GM12864 (cell line): Measurements from ENCODE around the gene CACNG4.

Experiments used
- DNase-seq: peaks from one replicate; pipeline ENCODE4 v3.0.0-alpha.2; 2011; ENCODE audit warnings: low read depth
- H3K4me3 ChIP-seq: 2 replicates; pipeline ENCODE4 v1.5.1; 2011; ENCODE audit warnings: mild to moderate bottlenecking, low read depth, low read length, control low read depth
- TF ChIP-seq, protein P1 (sequence below): IDR thresholded peaks from 2 replicates; pipeline ENCODE4 v1.5.1; 2011; ENCODE audit warnings: low read depth, mild to moderate bottlenecking, moderate library complexity, low read length, control low read depth, inconsistent platforms; ENCODE audit errors: missing control alignments

The CACNG4 gene

DNA sequence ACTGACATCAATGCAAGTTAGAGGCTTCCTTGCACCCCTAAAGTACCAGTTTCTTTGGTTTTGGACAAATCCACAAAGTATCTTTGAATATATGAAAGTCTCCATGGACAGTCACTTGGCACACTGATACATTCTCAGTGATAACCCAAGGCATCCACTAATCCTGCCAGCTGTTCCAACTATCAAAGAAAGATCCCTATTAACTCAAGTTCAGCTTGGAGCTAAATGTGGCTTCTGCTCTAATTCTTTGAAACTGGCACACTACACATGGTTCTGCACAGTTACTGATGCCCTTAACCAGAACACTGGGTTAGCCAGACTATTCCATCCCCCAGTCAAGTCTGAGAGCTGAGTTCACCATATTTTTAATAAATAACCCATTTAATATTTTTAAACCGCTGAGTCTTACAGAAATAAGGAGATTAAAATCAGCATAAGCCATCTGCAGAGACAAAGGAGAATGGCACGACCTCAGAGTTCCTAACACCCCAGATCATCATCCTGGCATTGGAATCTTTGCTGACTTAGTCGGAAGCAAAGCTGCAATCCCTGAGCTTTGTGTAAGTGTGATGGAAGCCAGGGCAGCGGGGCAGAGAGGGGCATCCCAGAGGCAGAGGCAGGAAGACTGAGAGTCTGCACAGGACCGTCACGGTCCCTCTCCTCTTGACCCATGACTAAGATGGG is 86.1 kb downstream of the CACNG4 start:
- no peak overlapping the region for H3K4me3 ChIP-seq
- TF ChIP-seq, protein P1, sequence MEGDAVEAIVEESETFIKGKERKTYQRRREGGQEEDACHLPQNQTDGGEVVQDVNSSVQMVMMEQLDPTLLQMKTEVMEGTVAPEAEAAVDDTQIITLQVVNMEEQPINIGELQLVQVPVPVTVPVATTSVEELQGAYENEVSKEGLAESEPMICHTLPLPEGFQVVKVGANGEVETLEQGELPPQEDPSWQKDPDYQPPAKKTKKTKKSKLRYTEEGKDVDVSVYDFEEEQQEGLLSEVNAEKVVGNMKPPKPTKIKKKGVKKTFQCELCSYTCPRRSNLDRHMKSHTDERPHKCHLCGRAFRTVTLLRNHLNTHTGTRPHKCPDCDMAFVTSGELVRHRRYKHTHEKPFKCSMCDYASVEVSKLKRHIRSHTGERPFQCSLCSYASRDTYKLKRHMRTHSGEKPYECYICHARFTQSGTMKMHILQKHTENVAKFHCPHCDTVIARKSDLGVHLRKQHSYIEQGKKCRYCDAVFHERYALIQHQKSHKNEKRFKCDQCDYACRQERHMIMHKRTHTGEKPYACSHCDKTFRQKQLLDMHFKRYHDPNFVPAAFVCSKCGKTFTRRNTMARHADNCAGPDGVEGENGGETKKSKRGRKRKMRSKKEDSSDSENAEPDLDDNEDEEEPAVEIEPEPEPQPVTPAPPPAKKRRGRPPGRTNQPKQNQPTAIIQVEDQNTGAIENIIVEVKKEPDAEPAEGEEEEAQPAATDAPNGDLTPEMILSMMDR, result no peak
- DNase-seq, result no peak

DNA sequence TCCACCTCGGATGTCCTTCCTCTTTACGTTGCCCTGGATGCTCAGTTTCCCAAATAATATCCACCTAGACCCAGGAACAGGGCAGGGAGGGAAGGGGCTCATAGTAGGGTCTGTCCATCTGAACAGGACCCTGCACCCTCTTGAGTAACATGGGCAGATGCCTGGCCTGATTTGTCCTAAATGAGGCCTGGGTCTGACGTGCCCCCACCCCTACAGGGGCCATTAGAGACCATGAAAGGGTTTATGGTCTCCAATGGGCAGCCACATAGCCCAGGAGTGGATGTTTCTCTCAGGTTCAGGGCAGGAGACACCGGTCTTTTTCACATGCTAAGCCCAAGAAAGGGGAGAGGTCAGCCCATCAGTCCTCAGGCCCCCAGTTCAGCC is 86.6 kb downstream of the CACNG4 start:
- no peak for DNase-seq
- no peak overlapping the region for H3K4me3 ChIP-seq
- TF ChIP-seq, protein P1, result no peak

DNA sequence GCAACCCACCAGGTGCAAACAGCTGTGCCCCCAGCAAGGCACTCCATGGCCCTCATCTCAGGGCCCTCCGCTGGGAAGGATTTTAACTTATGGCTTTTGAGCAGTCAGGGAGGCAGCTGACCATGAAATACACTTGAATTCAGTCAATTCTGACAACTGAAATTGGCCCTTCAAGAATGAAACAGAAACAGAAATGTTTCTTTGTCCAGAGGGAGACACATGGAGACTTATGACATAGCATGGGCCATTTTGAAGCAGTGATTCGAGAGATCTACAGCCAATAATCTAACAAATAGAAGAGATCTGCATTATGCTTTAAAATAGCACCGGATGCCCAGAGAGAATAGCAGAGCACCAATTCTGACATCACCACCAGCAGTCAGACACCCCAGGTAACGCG is 87.3 kb downstream of the CACNG4 start:
- TF ChIP-seq, protein P1, result no peak
- H3K4me3 ChIP-seq, result no peak overlapping the region
- DNase-seq, result peak; percentile 7

DNA sequence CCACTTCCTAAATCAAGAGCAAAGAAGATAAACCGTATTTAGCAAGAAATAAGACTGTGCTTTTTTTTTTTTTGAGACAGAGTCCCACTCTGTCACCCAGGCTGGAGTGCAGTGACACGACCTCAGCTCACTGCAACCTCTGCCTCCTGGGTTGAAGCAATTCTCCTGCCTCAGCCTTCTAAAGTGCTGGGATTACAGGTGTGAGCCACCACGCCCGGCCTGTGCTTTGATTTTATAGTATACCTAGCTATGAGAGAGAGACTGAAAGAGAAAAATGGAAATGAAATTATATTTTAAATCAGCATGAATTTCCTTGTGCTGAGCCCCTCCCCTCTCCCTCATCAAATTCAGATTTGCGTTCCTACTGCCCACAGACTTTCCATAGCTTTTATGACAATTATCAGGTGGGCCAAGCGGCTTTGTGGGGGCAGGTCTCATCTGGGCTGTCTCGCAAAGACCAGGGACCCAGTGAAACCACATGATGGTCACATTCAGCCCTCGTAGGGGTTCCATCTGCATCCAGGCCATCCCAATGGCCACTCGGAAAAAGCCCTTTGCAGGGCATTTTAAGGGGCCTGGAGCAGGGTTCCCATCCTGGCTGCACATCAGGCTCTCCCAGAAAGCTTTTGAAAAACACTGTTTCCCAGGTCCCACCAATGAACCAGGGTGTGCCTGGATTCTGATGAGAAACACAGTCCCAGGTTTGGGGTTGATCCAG is 88.4 kb downstream of the CACNG4 start:
- TF ChIP-seq, protein P1, result no peak
- no peak overlapping the region for H3K4me3 ChIP-seq
- DNase-seq, result no peak

DNA sequence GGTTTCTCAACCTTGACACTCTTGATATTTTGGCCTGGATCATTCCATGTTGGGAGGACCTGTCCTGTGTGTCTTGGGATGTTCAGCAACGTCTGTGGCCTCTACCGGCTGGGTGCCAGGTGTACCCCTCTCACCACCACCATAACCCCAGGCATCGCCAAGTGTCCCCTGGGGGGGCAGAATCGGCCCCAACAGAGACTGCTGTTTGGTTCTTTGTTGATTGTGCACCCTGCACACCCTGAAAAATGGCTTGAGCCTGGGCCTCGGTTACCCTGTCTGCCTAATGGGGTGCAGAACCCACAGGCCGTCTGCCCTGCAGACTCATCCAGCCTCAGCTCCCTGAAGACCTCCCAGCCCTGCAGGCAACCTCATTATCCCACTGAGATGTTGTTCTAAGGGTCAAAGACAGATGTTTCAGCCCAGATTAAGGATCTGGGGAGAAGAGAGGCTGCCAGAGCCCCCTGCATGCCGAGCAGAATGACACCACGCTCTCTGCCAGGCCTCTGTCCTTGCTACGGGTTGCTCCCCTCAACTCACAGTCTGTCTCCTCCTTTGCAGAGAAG is 89.0 kb downstream of the CACNG4 start:
- no peak overlapping the region for H3K4me3 ChIP-seq
- DNase-seq, result no peak
- TF ChIP-seq, protein P1, result no peak

DNA sequence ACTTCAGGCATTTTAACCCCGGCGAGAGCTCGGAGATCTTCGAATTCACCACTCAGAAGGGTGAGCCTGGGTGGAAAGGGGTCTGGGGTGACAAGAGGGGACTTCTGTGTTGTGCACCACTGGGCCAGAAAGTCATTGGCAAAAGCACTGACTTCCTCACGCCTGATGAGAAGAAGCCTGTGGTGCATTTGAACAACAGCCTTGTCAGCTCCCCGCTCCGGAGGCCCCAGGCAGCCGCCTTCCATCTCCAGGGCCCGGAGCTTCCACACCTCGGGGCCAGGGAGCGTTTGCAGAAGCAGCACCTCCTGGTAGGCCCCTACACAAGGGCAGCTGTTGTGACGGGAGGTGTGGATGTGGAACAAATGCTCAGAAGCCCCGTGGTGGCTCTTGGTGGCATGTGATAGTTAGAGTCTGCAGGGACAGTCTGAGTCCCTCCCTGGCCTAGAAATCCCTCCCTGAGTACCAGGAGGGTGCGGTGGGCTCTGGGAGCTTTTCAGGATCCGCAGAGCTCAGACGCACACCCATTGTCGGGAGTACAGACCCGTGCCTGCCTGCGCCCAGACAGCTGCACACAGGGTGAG is 89.6 kb downstream of the CACNG4 start:
- H3K4me3 ChIP-seq, result no peak overlapping the region
- DNase-seq, result no peak
- TF ChIP-seq, protein P1, result no peak
